ENCODE data around the gene PHF2. TPM values are rescaled to one million over a fixed set of nuclear protein-coding genes. Genes with fewer than 3 reads are reported as not detected.
A peak's percentile ranks its signal among the peaks of the same experiment; 100 is the strongest.

PHF2 gene
- polyA plus RNA-seq, 1 of the 3 experiments (the other 2 are of a cell fraction): 11.2 TPM

DNA sequence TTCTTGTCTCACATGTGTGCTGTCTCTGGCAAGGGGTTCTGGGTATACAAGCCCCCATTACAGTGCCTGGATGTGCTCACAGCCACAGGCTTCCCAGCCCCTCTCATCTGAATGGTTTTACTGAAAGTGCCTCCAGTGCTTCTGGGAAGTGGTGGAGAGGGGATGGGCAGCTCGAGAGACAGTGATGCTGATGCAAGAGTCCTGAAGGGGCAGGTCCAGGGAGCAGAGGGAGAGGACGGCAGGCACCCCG is 93.5 kb downstream of the PHF2 start:
- Histone ChIP-seq H2AFZ (ENCODE audit: low read depth) (no peak overlapping the region), H4K20me1 (ENCODE audit: insufficient read depth) (peaks cover 14% of the 10 kb centered on the region; the same call in 1 of the 2 replicates), H3K9me3 (no peaks in the 10 kb centered on the region), H3K36me3 (replicated peaks in 1 of 2; ENCODE audit: control insufficient read depth in 1 of 2, insufficient read depth in 2 of 2, low read length in 1 of 2) (peaks cover 0 to 3% of the 10 kb centered on the region in 2 experiments), H3K9ac (no peak overlapping the region), H3F3A (replicated peaks; ENCODE audit: insufficient read depth) (no peaks in the 10 kb centered on the region), H3K27me3 (ENCODE audit: insufficient read depth) (no peaks in the 10 kb centered on the region), H3K9me2 (no peaks in the 10 kb centered on the region), H3K27ac (ENCODE audit: low read depth in 2 of 2, low read length in 1 of 2) (no peak overlapping the region), H3K4me3 (ENCODE audit: low read depth in 2 of 2, low read length in 1 of 2) (no peak overlapping the region), H3K4me1 (ENCODE audit: control insufficient read depth in 1 of 2, insufficient read depth in 2 of 2, low read depth in 1 of 2, low read length in 1 of 2) (peaks cover 0 to 6% of the 10 kb centered on the region in 2 experiments; a peak in 1 of 4 replicates), H3K79me2 (ENCODE audit: insufficient read depth) (no peaks in the 10 kb centered on the region), H3K4me2 (no peak overlapping the region)
- WGBS (ENCODE audit: low lambda C conversion rate): 57% methylated on average over 1 of the region's 3 CpGs
- TF ChIP-seq, protein P1, sequence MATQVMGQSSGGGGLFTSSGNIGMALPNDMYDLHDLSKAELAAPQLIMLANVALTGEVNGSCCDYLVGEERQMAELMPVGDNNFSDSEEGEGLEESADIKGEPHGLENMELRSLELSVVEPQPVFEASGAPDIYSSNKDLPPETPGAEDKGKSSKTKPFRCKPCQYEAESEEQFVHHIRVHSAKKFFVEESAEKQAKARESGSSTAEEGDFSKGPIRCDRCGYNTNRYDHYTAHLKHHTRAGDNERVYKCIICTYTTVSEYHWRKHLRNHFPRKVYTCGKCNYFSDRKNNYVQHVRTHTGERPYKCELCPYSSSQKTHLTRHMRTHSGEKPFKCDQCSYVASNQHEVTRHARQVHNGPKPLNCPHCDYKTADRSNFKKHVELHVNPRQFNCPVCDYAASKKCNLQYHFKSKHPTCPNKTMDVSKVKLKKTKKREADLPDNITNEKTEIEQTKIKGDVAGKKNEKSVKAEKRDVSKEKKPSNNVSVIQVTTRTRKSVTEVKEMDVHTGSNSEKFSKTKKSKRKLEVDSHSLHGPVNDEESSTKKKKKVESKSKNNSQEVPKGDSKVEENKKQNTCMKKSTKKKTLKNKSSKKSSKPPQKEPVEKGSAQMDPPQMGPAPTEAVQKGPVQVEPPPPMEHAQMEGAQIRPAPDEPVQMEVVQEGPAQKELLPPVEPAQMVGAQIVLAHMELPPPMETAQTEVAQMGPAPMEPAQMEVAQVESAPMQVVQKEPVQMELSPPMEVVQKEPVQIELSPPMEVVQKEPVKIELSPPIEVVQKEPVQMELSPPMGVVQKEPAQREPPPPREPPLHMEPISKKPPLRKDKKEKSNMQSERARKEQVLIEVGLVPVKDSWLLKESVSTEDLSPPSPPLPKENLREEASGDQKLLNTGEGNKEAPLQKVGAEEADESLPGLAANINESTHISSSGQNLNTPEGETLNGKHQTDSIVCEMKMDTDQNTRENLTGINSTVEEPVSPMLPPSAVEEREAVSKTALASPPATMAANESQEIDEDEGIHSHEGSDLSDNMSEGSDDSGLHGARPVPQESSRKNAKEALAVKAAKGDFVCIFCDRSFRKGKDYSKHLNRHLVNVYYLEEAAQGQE (IDR thresholded peaks at IDR 0.05; ENCODE audit: low read depth, low read length): no peak
- TF ChIP-seq FOSL2 (IDR thresholded peaks at IDR 0.05; ENCODE audit: borderline replicate concordance, low read depth) (no peak), RCOR1 (IDR thresholded peaks at IDR 0.05; ENCODE audit: low read length) (no peak), EZH2phosphoT487 (IDR thresholded peaks at IDR 0.05; ENCODE audit: borderline replicate concordance, low read depth) (no peak), NRF1 (IDR thresholded peaks at IDR 0.05; ENCODE audit: low read depth, low read length) (no peak), MXI1 (IDR thresholded peaks at IDR 0.05; ENCODE audit: low read depth, low read length) (no peak), RFX5 (IDR thresholded peaks at IDR 0.05; ENCODE audit: low read length) (no peak), FOXJ3 (CRISPR knock-in tag; IDR thresholded peaks at IDR 0.05) (no peak), POLR2AphosphoS5 (IDR thresholded peaks at IDR 0.05; ENCODE audit: low read depth, low read length) (no peak), RXRA (IDR thresholded peaks at IDR 0.05; ENCODE audit: borderline replicate concordance, low read depth) (no peak), ELF1 (IDR thresholded peaks at IDR 0.05) (no peak), YY1 (IDR thresholded peaks at IDR 0.05; ENCODE audit: low read depth) (no peak), EP300 (IDR thresholded peaks at IDR 0.05; ENCODE audit: borderline replicate concordance in 1 of 2, low read depth in 1 of 2, low read length in 1 of 2) (no peak), TEAD4 (IDR thresholded peaks at IDR 0.05; ENCODE audit: borderline replicate concordance, insufficient read depth) (no peak), SMC3 (IDR thresholded peaks at IDR 0.05; ENCODE audit: low read depth, low read length) (no peak)
- CTCF ChIA-PET: interaction anchor here (4.1 kb wide), 1 partner anchor 12 kb away, joined by 24 read pairs; no protein-coding TSS in a partner anchor
- POLR2A ChIA-PET: no interaction called here
- DNase-seq: peak; percentile 30

All from SK-N-SH (cell line).